ENCODE data around the gene CNNM4. TPM values are rescaled to one million over a fixed set of nuclear protein-coding genes. Genes with fewer than 3 reads are reported as not detected.
"Not testable (repeated sequence)": the region's sequence is repeated elsewhere in the genome, so short reads cannot be mapped to it uniquely, and the experiment has no call there.

Gene CNNM4
- total RNA-seq, 1 experiment from 2014 or later, result 14.0 TPM

GRCh38 chr2:96804986-96805385 is 44.3 kb downstream of the CNNM4 start:
- H3K27me3 Mint-ChIP-seq (ENCODE audit: low read depth), result no peaks in the 10 kb centered on the region
- POLR2A ChIA-PET, result no interaction called here
- ATAC-seq, result no peak
- H3K9me3 Mint-ChIP-seq, result peaks cover 6% of the 10 kb centered on the region
- no peaks in the 10 kb centered on the region for H3K4me1 Mint-ChIP-seq
- peaks cover 9% of the 10 kb centered on the region for H3K36me3 Mint-ChIP-seq
- CTCF ChIA-PET, result no interaction called here
- TF ChIP-seq USF2 (CRISPR knock-in tag; IDR thresholded peaks at IDR 0.05), result no peak
- TF ChIP-seq ZNF423 (CRISPR knock-in tag; IDR thresholded peaks at IDR 0.05), result no peak
- no peak for TF ChIP-seq CTCF (IDR thresholded peaks at IDR 0.05)
- no peak for TF ChIP-seq ZNF317 (CRISPR knock-in tag; IDR thresholded peaks at IDR 0.05; ENCODE audit: borderline replicate concordance, low read depth)
- H3K27ac Mint-ChIP-seq, result no peak overlapping the region
- DNase-seq (ENCODE audit: low spot score), result no peak
- no peak overlapping the region for H3K4me3 Mint-ChIP-seq

- DNase-seq (ENCODE audit: low spot score); H3K9me3 Mint-ChIP-seq; H3K27ac Mint-ChIP-seq; H3K36me3 Mint-ChIP-seq; ATAC-seq; H3K27me3 Mint-ChIP-seq (ENCODE audit: low read depth); H3K4me3 Mint-ChIP-seq; H3K4me1 Mint-ChIP-seq; POLR2A ChIA-PET: not testable (repeated sequence)
- CTCF ChIA-PET, result interaction anchor here (0.5 kb wide), 1 partner anchor 598 kb away, joined by 5 read pairs; no protein-coding TSS in a partner anchor
Observed at GRCh38 chr2:96805946-96806345, 45.2 kb downstream of the CNNM4 start.

- Mint-ChIP-seq H3K36me3 (peaks cover 9% of the 10 kb centered on the region), H3K9me3 (peaks cover 6% of the 10 kb centered on the region), H3K27ac (no peak overlapping the region), H3K4me1 (no peaks in the 10 kb centered on the region), H3K27me3 (ENCODE audit: low read depth) (no peaks in the 10 kb centered on the region), H3K4me3 (no peak overlapping the region)
- ChIA-PET POLR2A (no interaction called here), CTCF (interaction anchor here (0.5 kb wide), 1 partner anchor 598 kb away, joined by 5 read pairs; no protein-coding TSS in a partner anchor)
- no peak for ATAC-seq
- DNase-seq (ENCODE audit: low spot score), result no peak
- no peak for TF ChIP-seq ZNF232 (CRISPR knock-in tag; IDR thresholded peaks at IDR 0.05)
- TF ChIP-seq ZNF425 (CRISPR knock-in tag; conservative IDR thresholded peaks at IDR 0.05), result no peak
- no peak for TF ChIP-seq ZNF263 (CRISPR knock-in tag; IDR thresholded peaks at IDR 0.05; ENCODE audit: low read depth)
- no peak for TF ChIP-seq ZNF512 (CRISPR knock-in tag; IDR thresholded peaks at IDR 0.05; ENCODE audit: borderline replicate concordance)
- no peak for TF ChIP-seq ETV6 (CRISPR knock-in tag; IDR thresholded peaks at IDR 0.05)
- no peak for TF ChIP-seq FOXP4 (CRISPR knock-in tag; IDR thresholded peaks at IDR 0.05)
- no peak for TF ChIP-seq PREB (CRISPR knock-in tag; IDR thresholded peaks at IDR 0.05; ENCODE audit: borderline replicate concordance)
- no peak for TF ChIP-seq CREM (CRISPR knock-in tag; IDR thresholded peaks at IDR 0.05)
- TF ChIP-seq NR2C2 (CRISPR knock-in tag; IDR thresholded peaks at IDR 0.05), result no peak
- no peak for TF ChIP-seq AR (CRISPR knock-in tag; IDR thresholded peaks at IDR 0.05)
- TF ChIP-seq RELA (CRISPR knock-in tag; IDR thresholded peaks at IDR 0.05; ENCODE audit: borderline replicate concordance), result no peak
- TF ChIP-seq ELF4 (CRISPR knock-in tag; IDR thresholded peaks at IDR 0.05; ENCODE audit: low read depth), result no peak
- TF ChIP-seq MLX (CRISPR knock-in tag; IDR thresholded peaks at IDR 0.05), result no peak
Observed at GRCh38 chr2:96806468-96807126, 45.9 kb downstream of the CNNM4 start.

All from WTC11 (cell line).